A549 treated with dexamethasone at 1 μM for 4 hours (cell line): ENCODE data around the gene TPM3. TPM values are rescaled to one million over a fixed set of nuclear protein-coding genes. Genes with fewer than 3 reads are reported as not detected.

Source experiments
- total RNA-seq: library from RNA; stranded (reverse); fragments of 200-300 nt; extraction: Qiagen RNA extraction; gene quantifications from 5 replicates; pipeline ENCODE4 v1.2.3, GENCODE V29; 2022

TPM3 gene
- 480 to 593 TPM (median 541 TPM) in 5 replicates for total RNA-seq

GRCh38 chr1:154191990-154192461 lies at the start of gene TPM3:
TSS of gene TPM3 (minus strand) at chr1:154192100. CDS start at chr1:154192018, 82 bp downstream.

GRCh38 chr1:154220071-154220969 lies 28.4 kb upstream of the TPM3 start, which contains the start of gene UBAP2L:
TSS of gene UBAP2L (plus strand) at chr1:154220955. CDS start at chr1:154225124, 4,169 bp downstream.

GRCh38 chr1:154206196-154206595 lies 14.3 kb upstream of the TPM3 start, which contains the start of gene CFAP141:
TSS of gene CFAP141 (minus strand) at chr1:154206333. CDS start at chr1:154206307, 26 bp downstream.

GRCh38 chr1:154154534-154155191 lies 37.2 kb downstream of the TPM3 start, which contains the start of gene NUP210L:
TSS of gene NUP210L (minus strand) at chr1:154155073.

Other genes with a start within 250 kb of the TPM3 start
- 17.7 to 37.6 TPM (median 30.9 TPM) in 5 replicates for gene DENND4B, start 245.4 kb downstream of the TPM3 start, total RNA-seq
- gene CRTC2, start 233.5 kb downstream of the TPM3 start, total RNA-seq = 28.6 to 41.0 TPM (median 38.1 TPM) in 5 replicates
- gene SLC39A1, start 228.6 kb downstream of the TPM3 start, total RNA-seq = 151 to 158 TPM (median 154 TPM) in 5 replicates
- gene CREB3L4, start 224.2 kb downstream of the TPM3 start, total RNA-seq = 7.8 to 9.0 TPM (median 8.5 TPM) in 5 replicates
- gene JTB, start 214.4 kb downstream of the TPM3 start, total RNA-seq = 106 to 145 TPM (median 124 TPM) in 5 replicates
- gene RAB13, start 205.8 kb downstream of the TPM3 start, total RNA-seq = 134 to 167 TPM (median 137 TPM) in 5 replicates
- 4,020 to 8,257 TPM (median 4,087 TPM) in 5 replicates for gene RPS27, start 201.3 kb downstream of the TPM3 start, total RNA-seq
- gene NUP210L, start 37.0 kb downstream of the TPM3 start, total RNA-seq = 0.02 to 0.06 TPM in 2 of 5 replicates, not detected in the others
- gene CFAP141, start 14.2 kb upstream of the TPM3 start, total RNA-seq = 0.34 TPM in 1 of 5 replicates, not detected in the others
- gene UBAP2L, start 28.9 kb upstream of the TPM3 start, total RNA-seq = 91.5 to 130 TPM (median 125 TPM) in 5 replicates
- gene HAX1, start 80.5 kb upstream of the TPM3 start, total RNA-seq = 94.7 to 110 TPM (median 97.8 TPM) in 5 replicates
- gene AQP10, start 129.0 kb upstream of the TPM3 start, total RNA-seq = not detected in 5 replicates
- 24.1 to 38.5 TPM (median 34.8 TPM) in 5 replicates for gene ATP8B2, start 133.4 kb upstream of the TPM3 start, total RNA-seq
- 18.6 to 29.4 TPM (median 27.5 TPM) in 5 replicates for gene IL6R, start 213.2 kb upstream of the TPM3 start, total RNA-seq